Measurements from ENCODE around the gene COPG2.

GRCh38 chr7:130641040-130641439 lies 27.5 kb downstream of the COPG2 start:
- TF ChIP-seq EZH2phosphoT487 (IDR thresholded peaks at IDR 0.05; ENCODE audit: borderline replicate concordance, low read depth) (no peak), CTCF (IDR thresholded peaks at IDR 0.05) (no peak), USF2 (IDR thresholded peaks at IDR 0.05; ENCODE audit: borderline replicate concordance, low read depth, low read length) (no peak), SIN3A (IDR thresholded peaks at IDR 0.05; ENCODE audit: borderline replicate concordance, low read depth, low read length) (no peak), SMC3 (IDR thresholded peaks at IDR 0.05; ENCODE audit: low read depth, low read length) (no peak), MAX (IDR thresholded peaks at IDR 0.05; ENCODE audit: low read depth) (no peak), REST (IDR thresholded peaks at IDR 0.05; ENCODE audit: low read depth, low read length) (no peak), NFIC (IDR thresholded peaks at IDR 0.05; ENCODE audit: borderline replicate concordance) (no peak)

All from SK-N-SH (cell line).